Testis (tissue), 2 donors: ENCODE results near the gene ZIC2.

Experiments
- CTCF ChIP-seq, 3 experiments: fragments of 450-650 bp in 2 of 3; fragments of 200-600 bp in 1 of 3; sonication (generic) in 1 of 3; IDR thresholded peaks; one replicate each; pipeline ENCODE4 v1.5.1; 2016 to 2019; ENCODE audit warnings: antibody characterized with exemption in 3 of 3, mild to moderate bottlenecking in 2 of 3, moderate library complexity in 1 of 3
- POLR2A ChIP-seq: fragments of 450-650 bp; IDR thresholded peaks from one replicate; pipeline ENCODE4 v1.6.1; 2017; ENCODE audit warnings: antibody characterized with exemption, mild to moderate bottlenecking, moderate library complexity

- TF ChIP-seq CTCF (IDR thresholded peaks at IDR 0.05): no peak
- TF ChIP-seq POLR2A: no peak
Measured at GRCh38 chr13:100022798-100023197, 41.2 kb downstream of the ZIC2 start.
